GM18505 (cell line): ENCODE measurements around the gene ZDHHC24.
A peak's percentile ranks its signal among the peaks of the same experiment; 100 is the strongest.

Experiments
- ATAC-seq: cut with Tn5 transposase; IDR thresholded peaks from one replicate; pipeline ENCODE4 v1.9.1; 2021; ENCODE audit not compliant: unreplicated experiment
- POLR2A ChIP-seq: IDR thresholded peaks from 4 replicates; pipeline ENCODE4 v1.6.1; 2011; ENCODE audit warnings: borderline replicate concordance; ENCODE audit not compliant: insufficient read depth, insufficient read length; ENCODE audit errors: extremely low read depth

The ZDHHC24 gene

DNA sequence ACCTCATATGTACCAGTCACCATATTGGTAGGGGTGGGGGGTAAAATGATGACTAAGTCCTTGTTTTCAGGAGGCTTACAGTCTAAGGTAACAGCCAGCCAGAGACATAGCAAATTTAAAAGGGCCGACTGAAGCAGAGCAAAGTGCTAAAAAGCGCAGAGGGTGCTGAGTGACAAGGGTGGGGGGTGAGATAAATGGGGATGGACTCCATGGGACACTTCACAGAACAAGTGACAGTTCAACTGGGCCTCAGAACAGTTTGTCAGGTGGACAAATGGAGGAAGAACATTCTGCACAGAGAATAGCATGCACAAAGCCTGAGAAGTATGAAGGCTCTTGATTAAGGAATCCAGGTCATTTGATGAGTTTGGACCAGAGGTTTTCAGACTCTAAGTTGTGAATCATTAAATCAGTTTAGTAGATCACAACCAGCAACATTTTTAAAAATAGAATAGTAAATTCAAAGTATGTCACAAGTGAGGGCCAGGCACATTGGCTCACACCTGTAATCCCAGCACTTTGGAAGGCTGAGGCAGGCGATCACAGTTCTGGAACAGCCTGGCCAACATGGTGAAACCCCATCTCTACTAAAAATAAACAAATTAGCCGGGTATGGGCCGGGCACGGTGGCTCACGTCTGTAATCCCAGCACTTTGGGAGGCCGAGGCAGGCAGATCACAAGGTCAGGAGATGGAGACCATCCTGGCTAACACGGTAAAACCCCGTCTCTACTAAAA, 21.4 kb downstream of the ZDHHC24 start:
- TF ChIP-seq POLR2A: no peak
- ATAC-seq: no peak

DNA sequence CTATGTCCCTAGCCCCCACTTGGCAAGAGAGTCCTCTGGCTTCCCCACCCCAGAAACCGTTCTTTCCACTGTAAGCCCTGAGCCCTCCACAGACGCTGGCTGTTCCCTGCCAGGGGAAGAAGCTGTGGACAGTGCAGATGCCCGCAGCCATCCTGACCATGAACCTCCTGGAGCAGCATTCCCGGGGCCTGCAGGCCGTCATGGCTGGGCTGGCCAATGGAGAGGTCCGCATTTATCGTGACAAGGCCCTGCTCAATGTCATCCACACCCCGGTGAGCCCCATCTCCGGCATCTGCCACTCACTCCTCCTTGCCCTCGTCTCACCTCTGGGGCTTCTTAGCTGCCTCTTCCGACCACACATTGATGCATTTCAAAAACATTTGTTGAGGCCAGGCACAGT, 22.2 kb downstream of the ZDHHC24 start:
- ATAC-seq: no peak
- TF ChIP-seq POLR2A: no peak

DNA sequence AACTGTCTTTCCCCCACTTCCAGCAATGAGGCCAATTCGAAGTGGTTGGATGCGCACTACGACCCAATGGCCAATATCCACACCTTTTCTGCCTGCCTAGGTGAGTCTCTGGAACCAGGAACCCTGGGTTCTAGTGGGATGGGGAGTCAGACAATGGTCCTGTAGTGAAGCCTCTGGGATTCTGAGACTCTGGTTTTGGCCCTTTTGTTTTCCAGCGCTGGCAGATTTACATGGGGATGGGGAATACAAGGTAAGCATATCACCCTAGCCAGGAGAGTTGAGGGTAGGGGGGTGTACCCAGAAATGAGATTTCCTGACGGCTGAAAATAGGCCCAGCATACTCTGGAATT, 34.9 kb downstream of the ZDHHC24 start:
- no peak for TF ChIP-seq POLR2A
- no peak for ATAC-seq

DNA sequence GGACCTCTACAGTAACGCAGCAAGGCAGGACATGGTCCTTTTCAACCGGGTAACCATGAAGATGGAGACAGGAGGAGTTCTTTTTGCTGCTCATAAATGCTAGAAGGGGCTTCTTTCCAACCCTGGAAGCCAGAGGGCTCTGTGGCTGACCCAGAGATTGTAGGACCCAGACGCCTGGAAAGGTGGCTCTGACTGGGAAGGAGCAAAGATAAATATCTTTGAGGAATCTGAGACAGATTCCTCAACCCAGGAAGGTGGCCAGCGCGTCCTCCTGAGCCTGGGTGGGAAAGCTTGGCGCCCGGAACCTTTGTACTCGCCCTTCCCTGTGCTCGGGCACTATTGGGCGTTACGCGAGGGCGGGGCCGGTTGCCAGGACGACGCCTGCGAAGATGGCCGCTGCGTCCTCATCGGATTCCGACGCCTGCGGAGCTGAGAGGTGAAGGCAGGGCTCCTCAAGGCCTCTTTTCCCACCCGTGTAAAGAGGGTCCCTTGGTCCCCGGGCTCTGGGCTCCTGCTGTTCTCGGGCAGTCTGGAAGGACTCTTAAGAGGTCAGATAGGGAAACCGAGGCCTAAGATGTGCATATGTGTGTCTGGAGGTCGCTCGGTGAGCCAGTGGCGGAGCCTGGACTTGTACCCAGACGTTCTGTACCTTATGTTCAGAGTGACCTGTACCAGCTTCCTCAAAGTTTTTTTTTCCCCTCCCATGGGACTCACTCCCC, 35.4 kb downstream of the ZDHHC24 start, which contains the start of gene BBS1:
BBS1 (plus strand) TSS at position 365 of the 719 bp plus-strand sequence; CDS start at position 390, 25 bp downstream.
- peak; percentile 82 for ATAC-seq
- peak; percentile 57 for TF ChIP-seq POLR2A

DNA sequence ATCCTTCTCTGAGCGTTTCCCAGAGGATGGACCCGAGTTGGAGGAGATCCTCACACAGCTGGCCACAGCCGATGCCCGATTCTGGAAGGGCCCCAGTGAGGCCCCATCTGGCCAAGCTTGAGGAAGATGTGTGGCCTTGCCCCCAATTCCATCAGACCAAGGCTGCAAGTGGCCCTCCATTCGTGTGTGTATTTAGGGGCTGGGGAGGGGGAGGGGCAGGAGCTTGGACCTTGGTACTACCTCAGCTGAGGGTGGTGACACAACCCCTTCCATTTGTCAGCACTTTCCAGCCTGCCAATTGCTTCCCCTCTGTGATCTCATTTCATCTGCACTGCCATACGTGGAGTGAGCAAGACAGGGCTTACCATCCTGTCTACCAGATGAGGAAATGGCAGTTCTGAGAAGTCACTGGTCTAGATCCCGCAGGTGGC, 36.7 kb downstream of the ZDHHC24 start:
- no peak for TF ChIP-seq POLR2A
- ATAC-seq: no peak

DNA sequence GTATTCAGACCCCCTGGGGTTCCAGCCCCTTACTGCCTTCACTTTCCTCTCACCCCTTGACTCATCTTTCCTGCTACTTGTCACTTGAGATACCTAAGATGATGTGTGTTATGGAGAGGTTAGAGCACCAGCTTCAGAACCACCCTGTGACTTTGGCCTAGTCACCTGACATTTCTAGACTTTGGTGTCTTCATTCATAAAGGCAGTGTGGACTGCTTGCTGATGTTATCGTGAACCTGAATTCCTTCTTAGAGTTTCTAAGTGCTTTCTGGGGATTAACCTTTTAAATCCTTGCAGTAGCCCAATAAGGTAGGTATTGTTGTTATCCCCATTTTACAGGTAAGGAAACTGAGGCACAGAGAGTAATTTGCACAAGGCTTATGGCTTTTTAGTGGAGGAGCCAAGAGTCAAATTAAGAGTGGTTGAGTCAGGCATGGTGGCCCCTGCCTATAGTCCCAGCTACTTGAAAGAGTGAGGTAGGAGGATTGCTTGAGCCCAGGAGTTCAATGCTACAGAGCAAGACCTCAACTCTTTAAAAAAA, 40.5 kb downstream of the ZDHHC24 start:
- no peak for TF ChIP-seq POLR2A
- ATAC-seq: no peak

DNA sequence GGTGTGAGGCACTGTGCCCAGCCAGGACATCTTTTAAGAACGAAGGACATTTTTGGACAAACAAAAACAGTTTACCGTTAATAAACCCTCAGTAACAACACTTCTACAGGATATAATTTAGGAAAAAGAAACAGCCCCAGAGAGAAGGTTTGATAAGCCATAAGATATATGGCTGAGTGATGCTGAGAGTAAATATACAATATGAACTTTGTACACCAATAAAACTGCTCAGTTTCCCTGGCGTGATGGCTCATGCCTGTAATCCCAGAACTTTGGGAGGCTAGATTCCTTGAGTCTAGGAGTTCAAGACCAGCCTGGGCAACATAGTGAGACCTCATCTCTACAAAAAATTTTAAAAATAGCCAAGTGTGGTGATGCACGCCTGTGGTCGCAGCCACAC, 47.3 kb downstream of the ZDHHC24 start:
- TF ChIP-seq POLR2A: no peak
- ATAC-seq: no peak

DNA sequence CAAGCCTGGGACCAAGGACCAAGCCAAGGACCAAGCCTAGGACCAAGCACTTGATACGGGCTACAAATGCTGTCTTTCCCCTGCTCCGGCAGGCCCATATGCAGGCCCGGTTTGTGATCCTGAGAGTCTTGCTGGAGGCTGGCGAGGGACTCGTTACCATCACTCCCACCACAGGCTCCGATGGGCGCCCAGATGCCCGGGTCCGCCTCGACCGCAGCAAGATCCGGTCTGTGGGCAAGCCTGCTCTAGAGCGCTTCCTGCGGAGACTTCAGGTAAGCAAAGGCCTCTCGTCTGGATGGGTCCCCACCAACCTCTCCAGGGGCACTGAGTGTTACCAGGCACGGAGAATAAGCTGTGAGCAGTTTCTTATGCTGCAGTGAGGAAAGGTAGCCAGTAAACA, 48.6 kb downstream of the ZDHHC24 start:
- ATAC-seq: no peak
- TF ChIP-seq POLR2A: no peak

DNA sequence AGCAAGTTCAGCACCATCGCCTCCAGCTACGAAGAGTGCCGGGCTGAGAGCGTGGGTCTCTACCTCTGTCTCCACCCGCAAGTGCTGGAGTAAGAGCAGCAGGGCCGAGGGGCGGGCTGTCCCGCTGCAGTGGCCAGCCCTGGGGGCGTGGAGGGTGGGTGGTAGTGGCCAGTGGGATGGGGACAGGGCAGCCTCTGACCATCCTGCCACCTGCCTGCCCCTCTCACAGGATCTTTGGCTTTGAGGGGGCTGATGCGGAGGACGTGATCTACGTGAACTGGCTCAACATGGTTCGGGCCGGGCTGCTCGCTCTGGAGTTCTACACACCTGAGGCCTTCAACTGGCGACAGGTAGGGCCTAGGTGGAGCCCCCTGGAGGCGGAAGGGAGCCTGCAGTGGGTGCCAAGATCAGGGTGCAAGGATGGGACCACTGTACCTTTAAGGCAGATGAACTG, 50.4 kb downstream of the ZDHHC24 start:
- no peak for ATAC-seq

DNA sequence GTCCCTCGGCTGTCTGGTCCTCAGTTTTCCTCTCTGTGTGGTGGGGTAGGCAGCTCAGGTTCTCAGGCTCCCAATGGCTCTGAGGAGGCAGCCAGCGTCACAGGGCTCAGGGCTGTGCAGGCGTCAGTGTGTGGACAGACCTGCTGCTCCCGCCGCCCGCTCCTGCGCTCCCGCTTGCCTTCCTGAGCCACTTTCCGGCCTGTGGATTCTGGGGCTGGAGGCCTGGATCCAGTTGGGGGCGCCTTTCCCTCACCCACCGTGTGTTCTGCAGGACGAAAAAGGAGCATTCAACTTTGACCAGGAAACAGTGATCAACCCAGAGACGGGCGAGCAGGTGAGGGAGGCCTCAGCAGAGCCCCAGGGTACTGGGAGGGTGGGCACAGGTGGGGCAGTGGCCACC, 50.9 kb downstream of the ZDHHC24 start:
- ATAC-seq: no peak
- no peak for TF ChIP-seq POLR2A

More for the DNA sequence above, 50.4 kb downstream of the ZDHHC24 start:
- no peak for TF ChIP-seq POLR2A

DNA sequence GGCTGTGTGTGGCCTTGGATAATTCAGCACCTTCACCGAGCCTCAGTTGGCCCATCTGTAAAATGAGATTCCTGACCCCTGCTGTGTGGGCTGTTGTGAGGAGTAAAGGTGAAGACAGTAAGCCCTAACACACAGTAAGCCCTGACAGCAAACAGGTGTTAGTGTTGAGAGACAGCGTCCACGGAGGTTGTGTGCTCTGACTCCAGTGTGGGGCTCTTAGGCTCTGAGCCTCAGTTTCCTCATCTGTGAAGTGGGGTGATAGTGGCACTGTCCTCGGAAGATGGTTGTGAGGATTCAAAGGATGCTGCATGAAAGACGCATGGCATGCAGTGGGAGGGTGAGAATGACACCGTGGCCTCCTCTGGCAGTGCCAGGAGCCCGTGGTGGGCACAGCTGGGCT, 51.4 kb downstream of the ZDHHC24 start:
- no peak for TF ChIP-seq POLR2A
- no peak for ATAC-seq

DNA sequence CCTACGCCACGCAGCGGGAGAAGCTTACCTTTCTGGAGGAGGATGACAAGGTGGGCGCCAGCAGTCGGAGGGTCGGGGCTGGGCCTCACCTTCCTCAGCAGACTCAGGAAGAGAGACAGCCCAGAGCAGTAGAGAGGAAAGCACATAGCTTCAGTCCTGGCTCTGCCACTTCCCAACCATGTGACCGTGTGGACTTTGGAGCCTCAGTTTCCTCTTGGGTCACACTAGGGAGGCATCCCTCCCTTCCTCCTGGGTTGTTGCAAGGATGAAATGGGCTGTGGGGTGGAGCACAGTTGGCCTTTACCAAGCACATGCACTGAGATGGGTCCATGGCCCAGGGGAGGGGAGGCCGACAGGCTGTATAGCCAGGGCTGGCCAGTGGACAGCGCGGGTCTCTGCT, 52.7 kb downstream of the ZDHHC24 start:
- no peak for ATAC-seq
- TF ChIP-seq POLR2A: no peak

DNA sequence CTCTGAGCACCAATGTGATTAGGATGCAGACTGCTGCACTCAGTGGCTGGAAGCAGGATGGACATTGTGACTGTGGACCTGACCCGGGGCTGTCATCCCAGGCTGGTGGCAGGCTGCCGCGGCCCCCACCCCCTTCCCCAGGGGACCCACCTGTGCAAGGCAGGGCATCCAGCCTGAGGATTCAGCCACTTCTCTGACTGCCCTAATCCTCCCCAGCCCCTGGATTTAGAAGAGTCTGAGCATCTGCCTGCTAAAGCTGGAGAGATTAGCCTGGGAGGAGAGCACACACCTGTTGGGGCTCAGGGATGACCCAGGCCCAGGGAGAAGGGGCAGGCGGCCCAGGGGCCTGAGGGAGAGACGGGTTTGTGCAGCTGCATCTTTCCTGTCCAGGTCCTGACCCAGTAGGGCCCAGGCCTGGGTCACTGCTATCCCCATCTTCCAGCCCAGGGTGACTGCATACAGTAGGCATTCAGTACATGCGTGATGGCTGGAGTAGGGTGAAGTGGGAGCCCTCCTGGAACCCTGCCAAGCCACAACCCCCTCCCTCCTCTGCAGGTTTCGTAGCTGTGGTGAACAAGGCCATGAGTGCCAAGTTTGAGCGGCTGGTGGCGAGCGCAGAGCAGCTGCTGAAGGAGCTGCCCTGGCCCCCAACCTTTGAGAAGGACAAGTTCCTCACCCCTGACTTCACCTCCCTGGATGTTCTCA, 53.5 kb downstream of the ZDHHC24 start:
- ATAC-seq: no peak
- no peak for TF ChIP-seq POLR2A

DNA sequence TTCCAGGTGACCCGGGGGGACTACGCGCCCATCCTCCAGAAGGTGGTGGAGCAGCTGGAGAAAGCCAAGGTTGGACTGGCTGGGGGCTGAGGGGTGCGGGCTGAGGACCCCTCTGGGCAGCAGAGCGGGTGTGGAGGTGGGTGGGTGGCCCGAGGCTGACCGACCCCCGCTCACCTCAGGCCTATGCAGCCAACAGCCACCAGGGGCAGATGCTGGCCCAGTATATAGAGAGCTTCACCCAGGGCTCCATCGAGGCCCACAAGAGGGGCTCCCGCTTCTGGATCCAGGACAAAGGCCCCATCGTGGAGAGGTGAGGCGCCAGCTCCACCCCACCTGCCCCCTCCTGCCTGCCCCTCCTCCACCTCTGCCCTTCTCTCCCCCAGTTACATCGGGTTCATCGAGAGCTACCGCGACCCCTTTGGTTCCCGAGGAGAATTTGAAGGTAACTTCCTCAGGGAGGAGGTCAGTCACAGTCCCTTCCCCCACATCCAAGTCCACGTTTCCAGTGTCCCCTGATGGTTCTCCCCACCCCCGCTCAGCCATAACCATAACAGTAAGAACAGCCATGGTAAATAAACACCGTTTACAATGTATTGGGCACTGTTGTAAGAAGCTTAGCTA, 54.4 kb downstream of the ZDHHC24 start:
- no peak for ATAC-seq
- TF ChIP-seq POLR2A: no peak

DNA sequence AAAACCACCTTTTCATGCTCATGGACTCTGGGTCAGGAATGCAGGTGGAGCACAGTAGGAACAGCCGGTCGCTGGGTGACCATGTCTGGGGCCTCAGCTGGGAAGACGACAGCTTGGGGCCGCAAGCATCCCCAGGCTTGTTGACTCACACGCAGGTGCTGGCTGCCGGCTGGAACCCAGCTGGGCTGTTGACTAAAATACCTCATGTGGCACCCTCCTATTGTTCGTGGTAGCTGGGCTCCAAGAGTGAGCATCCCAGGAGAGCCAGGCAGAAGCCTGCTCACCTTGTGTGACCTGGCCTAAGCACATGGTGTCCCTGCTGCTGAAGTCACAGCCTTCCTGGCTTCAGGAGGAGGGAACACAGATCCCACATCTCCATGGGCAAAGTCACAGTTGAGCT, 56.2 kb downstream of the ZDHHC24 start:
- no peak for ATAC-seq
- TF ChIP-seq POLR2A: no peak
